T-helper 9 cell (primary cell): Measurements from ENCODE around the gene IFI6.
"Not testable (repeated sequence)": the region's sequence is repeated elsewhere in the genome, so short reads cannot be mapped to it uniquely, and the experiment has no call there.

Experiments used
- DNase-seq: peaks from one replicate; pipeline ENCODE4 v3.0.0-alpha.2; 2020
- total RNA-seq, 2 donors: gene quantifications; one replicate each; lab custom pipeline; 2026; lab: John Stamatoyannopoulos, UW

The IFI6 gene, protein sequence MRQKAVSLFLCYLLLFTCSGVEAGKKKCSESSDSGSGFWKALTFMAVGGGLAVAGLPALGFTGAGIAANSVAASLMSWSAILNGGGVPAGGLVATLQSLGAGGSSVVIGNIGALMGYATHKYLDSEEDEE
- total RNA-seq, result 9.8 to 15.4 reads per million in 2 donors

DNA sequence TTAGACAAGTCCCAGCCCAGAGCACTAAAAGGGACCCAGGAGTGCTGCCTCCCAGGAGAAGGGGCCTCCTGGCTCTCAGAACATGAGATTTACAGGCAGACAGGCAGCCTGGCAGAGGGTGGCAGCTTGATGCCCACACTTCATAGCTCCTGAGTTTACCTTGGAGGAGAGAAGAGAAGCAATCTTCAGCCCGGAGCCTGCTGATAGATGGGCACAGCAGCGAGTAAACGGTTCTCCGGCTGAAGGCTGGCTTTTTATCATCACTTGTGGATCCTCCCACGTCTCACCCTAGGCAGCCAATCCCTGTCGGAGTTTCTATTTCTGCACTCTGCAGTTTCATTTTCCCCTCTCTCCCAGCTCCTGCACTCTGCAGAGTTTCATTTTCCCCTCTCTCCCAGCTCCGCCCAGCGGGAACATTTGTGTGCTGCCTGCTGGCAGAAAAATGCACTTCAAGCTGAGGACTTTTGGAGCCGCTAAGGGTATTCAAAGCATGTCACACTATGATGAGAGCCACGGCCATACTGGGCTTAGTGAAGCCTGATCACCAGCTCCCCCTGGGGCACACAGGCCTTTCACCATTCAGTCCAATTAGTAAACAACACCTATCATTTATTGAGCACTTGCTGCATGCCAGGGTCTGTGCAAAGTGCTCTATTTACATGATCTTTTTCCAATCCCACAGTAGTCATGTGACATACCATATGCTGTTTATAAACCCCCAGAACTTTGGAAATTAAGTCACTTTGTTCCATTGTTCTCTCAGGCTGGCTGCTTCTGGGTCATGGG lies at the start of gene IFI6:
Gene IFI6 (minus strand): TSS at position 229 of the 786 bp plus-strand sequence. CDS start 2,878 bp downstream, outside the sequence.
- DNase-seq, result peak; percentile 57

DNA sequence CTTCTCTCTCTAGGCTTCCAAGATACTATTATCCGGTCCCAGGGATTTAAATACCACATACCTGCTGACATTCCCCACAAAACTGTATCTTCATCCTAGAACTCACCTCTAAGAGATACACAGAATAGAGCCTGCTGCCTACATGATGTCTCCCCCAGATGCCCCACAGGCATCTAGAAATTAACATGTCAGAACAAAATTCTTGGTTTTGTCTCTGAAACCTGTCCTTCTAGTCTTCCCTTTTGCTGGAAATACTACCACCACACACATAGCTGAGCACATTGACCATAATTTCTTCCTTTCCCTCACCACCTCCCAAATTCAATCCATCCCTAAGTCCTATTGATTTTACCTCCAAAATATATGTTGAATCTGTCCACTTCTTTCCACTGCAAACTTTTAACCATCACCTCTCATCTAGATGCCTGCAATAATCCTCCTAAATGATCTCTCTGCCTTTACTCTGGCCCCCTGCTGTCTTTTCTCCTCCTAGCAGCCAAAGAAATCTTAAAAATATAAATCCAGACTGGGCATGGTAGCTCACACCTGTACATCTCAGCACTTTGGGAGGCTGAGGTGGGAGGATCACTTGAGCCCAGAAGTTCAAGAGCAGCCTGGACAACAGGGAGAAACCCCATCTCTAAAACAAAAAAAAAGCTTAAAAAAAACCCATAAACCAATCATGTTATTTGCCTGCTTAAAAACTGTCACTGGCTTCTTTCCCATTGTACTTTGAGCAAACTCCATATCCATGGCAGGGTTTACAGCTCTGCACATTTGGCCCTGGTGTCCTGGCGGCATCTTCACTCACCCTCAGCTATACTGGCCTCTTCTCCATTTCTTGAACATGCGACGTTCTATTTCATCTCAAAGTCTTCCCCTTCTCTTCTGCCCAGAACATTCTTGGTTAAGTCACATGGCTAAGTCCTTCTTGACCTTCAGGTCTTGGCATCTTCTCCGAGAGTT lies 47.6 kb upstream of the IFI6 start:
- DNase-seq, result no peak

DNA sequence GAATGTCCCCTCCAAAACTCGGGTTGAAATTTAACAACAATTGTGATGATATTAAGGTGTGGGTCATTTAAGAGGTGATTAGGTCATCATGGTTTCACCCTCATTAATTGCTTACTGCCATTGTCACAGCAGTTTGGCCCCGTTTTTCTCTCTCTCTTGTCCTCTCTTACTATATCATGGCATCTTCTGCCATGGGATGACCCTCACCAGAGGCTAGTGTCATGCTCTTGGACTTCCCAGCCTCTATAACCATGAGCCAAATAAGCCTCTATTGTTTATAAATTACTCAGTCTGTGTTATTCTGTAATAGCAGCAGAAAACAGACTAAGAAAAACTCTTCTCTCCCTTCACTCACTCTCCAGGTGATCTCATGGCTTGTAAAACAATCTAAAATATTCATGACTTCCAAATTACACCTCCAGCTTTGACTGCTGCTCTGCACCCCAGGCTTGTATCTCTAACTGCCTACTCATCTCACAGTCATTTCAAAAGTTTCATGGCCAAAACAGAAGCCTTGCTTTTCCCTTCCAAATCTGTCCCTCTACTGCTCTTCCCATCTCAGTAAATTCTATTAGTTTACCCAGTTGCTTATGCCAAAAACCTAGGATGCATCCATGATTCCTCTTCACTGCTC lies 44.4 kb upstream of the IFI6 start:
- DNase-seq, result no peak

DNA sequence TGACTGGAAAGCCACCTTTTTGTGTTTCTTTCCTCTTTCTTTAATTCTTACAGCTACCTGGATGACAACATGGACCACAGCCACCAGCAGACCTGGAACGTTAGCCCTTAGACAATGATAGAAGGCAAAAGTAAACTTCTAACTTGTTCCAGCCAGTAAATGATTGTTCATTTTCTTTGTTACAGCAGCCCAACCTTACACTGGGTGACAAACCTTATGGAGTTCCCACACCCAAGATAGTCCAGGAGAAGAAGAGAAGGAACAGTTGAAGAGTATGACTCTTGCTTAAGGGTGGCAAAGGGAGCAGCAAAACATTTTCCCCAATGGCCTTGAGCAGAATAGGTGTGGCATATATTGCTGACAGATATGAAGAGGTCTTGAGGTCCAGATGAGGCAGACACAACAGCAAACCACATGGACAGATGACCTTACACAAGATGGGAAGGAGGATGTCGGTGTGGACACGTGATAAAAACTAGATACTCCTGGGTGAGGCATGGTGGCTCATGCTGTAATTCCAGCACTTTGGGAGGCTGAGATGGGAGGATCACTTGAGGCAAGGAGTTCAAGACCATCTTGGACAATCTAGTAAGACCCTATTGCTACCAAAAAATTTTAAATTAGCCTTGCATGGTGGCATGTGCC lies 42.0 kb upstream of the IFI6 start:
- no peak for DNase-seq

DNA sequence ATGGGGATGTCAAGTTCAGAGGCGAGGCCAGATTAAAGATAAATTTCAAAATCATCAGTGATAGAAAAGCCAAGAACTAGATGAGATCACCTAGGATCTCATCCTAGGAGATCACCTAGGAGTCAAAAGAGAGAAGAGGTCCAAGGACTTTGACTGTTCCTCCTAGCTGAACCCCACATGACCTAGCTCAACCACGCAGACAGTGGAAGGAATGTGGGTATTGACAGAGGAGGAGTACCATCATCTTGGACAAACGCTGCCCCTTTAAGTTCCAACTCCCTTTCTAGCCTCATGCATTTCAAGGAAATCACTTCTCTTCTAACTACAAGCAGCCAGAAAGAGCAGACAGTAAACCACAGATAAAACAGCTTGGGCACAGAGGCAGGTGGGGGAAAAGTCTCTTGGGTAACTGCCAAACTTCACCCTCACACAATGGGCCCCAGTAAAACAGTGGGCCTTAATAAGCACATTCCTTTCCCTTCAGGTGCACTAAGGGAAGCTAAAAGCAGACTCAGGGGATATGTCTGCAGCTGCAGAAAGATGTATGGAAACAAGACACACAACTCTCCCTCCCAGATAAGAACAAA lies 41.2 kb upstream of the IFI6 start:
- DNase-seq, result no peak

DNA sequence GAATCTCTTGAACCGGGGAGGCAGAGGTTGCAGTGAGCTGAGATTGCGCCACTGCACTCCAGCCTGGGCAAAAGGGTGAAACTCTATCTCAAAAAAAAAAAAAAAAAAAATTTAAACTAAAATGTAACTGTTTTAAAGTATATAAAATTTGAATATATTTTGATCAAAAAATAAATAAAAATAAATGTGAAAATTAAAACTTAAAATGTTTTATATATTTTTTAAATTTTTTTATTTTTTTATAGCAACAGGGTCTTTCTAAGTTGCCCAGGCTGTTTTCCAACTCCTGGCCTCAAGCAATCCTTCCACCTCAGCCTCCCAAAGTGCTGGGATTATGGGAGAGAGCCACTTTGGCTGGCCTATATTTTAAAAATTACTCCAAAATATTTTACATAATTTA lies 38.6 kb upstream of the IFI6 start:
- DNase-seq, result no peak

DNA sequence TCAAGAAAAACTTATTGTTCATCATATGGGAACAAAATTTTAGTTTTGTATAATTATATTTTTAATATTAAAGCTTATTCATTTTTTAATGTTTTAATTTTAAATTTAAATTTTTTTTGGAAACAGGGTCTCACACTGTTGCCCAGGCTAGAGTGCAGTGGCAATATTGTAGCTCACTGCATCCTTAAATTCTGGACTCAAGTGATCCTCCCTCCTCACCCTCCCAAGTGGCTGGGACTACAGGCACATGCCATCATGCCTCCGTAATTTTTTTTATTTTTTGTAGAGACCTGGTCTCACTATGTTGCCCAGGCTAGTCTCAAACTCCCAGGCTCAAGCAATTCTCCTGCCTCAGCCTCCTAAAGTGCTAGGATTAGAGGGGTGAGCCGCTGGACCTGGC lies 33.6 kb upstream of the IFI6 start:
- no peak for DNase-seq

DNA sequence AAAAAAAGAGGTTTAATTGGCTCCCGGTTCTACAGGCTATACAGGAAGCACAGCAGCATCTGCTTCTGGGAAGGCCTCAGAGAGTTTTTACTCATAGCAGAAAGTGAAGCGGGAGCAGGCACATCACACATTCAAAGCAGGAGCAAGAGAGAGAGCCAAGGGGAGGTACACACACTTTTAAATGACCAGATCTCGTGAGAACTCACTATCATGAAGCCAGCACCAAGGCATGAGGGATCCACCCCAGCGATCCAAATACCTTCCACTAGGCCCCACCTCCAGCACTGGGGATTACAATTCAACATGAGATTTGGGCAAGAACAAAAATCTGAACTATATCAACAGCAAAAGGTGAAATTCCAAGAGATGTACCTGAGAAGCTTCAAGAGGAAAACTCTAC lies 33.0 kb upstream of the IFI6 start:
- no peak for DNase-seq

DNA sequence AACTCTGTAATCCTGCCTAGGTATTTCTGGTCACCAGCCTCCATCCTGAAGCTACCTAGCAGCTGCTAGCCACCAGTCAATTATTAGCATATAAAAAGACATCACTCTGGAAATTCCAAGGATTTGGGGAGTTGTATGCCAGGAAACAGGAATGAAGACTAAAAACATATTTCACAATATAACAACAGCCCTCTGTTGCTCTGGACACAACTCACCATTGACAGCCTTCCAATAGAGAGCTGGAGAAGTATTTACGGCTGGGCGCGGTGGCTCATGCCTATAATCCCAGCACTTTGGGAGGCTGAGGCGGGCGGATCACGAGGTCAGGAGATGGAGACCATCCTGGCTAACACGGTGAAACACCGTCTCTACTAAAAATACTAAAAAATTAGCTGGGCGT lies 24.8 kb upstream of the IFI6 start:
- not testable (repeated sequence) for DNase-seq

DNA sequence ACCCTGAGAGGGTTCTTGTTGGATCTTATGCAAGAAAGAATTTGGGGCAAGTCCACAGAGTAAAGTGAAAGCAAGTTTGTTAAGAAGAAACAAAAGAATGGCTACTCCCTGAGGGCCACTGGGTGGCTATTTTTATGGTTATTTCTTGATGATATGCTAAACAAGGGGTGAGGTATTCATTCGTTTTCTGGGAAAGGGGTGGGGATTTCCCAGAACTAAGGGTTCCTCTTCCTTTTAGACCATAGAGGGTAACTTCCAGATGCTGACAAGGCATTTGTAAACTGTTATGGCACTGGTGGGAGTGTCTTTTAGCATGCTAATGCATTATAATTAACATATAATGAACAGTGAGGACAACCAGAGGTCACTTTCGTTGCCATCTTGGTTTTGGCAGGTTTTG lies 18.2 kb upstream of the IFI6 start:
- no peak for DNase-seq

DNA sequence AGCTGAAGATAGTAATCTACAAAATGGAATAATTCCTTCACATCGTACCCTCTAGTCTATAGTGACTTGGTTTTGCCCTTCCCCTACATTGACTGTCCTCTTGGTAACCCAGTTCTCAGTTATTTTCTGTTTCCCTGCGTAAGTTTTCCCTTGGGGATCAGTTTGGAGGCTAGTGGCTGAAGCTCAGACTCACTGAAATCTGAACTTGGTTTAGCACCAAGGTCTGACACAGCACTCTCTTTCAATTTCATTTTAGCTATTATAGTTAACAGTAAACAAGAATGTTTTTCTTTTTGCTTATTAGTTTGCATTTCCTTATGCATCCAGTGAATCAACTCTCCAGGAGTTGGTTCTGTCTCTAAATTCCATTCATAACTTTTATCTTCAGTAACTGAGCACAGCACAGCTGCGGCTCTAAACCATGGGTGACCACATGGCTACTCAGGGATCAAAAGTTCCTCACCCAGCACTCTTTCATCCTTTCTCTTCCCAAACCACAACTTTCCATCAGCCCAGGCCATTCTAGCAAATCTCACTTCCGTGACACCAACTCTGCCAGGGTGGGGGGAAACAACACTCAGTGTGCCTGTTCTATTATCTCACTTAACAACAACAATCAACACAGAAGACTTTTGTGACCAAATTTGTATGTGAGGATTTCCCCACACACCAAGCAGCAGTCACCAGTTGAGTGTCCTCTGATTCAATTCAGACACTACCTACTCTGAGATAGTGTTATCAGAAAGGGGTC lies 17.6 kb upstream of the IFI6 start:
- no peak for DNase-seq

DNA sequence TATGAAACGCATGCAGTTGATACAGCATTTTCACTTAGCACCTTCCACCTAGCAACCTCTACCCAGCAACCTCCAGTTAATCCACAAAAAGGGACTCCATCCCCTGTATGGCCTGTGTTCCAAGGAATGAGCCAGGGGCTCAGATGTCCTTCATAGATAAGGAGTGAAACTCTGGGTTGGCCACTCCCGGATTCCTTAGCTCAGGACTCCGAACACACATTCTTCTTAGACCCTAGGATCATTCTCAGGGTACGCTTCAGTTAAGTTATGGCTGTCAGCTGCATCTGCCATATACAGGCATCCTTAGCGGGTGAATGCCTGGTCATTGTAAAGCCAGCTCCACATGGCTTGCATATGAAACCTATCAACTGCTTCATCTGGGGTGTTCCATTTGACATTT lies 15.9 kb upstream of the IFI6 start:
- no peak for DNase-seq

DNA sequence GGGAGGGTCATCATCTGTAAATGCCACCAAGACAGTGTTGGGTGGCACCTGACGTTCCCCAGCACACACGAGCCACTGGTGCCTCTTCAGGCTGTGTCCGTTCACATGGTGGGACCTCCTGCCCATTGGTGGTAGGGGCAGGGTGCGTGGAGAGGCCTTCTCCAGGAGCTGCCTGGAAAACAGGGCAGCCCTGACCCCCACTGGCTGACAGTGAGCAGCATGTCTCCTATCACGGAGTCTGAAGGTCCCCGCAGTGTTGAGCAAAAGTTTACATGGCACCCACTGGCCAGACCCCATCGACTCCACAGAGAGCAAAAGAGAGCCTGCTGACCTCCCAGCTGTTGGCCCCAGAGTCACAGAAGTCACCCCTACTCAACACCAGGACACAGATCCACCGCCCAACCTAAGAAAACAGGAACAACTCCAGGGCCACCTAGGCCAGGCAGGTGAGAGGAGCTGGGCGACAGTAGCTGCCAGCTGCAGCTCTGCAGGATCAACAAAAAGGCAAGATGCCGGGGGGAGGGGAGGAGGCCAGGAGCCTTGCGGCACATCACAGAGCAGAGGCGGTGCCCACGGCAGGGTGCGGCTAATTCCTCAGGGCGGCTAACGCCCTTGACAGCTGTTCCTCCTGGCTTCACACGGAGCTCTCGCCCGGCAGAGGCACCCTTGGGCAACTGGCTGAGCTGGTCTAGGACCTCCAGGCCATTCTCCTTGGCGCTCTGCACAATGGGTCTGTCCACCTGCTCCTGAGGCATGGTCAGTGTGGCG lies 14.4 kb upstream of the IFI6 start:
- no peak for DNase-seq

DNA sequence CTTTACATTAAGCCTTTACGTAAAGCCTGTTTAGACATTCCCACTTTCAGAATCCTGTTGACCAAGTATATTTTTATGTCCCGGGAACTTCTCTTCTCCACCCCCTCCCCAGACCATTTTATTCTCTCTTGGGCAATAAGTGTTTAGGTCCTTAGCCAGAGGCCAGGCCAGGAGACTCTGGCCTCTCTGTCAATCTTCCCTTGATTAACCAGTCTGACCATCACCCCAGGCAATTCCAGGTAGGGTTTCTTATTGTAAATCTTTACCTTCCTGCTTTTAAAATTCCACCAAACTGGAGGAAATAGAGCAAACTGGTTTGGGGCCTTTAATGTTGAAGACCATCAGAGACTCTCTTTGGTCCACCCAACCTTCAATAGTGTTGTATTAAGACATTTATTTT lies 12.2 kb upstream of the IFI6 start:
- DNase-seq, result no peak

DNA sequence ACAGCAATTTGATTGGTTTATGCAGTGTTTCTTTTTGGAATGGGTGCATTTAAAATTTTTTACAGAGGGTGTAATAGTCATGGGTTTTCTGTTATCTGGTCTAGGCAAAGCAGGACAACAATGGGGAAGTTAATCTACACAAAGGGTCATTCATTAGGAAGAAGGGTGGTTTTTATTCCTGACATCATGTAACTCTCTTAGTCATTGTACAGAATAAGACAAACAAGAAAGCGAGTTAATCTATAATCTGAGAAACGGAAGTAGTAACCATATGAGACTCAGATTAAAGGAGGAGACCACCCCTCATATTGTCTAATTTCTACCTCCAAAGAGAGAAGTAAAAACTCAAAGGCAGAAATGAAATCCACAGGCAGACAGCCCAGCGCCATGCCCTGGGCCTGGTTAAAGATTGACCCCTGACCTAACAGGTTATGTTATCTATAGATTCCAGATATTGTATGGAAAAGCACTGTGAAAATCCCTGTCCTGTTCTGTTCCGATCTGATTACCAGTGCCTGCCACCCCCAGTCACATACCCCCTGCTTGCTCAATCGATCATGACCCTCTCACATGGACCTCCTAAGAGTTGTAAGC lies 10.5 kb upstream of the IFI6 start:
- no peak for DNase-seq

DNA sequence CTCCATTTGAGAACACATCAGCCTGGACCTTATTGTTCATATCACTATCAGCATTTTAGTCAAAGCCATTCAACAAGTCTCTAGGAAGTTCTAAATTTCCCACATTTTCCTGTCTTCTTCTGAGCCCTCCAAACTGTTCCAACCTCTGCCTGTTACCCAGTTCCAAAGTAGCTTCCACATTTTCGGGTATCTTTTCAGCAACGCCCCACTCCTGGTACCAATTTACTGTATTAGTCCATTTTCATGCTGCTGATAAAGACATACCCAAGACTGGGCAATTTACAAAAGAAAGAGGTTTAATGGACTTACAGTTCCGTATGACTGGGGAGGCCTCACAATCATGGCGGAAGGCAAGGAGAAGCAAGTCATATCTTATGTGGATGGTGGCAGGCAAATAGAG lies 9.6 kb upstream of the IFI6 start:
- not testable (repeated sequence) for DNase-seq

DNA sequence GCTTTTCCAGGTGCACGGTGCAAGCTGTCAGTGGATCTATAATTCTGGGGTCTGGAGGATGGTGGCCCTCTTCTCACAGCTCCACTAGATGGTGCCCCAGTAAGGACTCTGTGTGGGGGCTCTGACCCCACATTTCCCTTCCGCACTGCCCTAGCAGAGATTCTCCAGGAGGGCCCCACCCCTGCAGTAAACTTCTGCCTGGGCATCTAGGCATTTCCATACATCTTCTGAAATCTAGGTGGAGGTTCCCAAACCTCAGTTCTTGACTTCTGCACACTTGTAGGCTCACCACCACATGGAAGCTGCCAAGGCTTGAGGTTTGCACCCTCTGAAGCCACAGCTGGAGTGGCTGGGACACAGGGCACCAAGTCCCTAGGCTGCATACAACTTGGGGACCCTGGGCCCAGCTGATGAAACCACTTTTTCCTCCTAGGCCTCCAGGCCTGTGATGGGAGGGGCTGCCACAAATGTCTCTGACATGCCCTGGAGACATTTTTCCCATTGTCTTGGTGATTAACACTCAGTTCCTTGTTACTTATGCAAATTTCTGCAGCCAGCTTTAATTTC lies 8.3 kb upstream of the IFI6 start:
- not testable (repeated sequence) for DNase-seq

DNA sequence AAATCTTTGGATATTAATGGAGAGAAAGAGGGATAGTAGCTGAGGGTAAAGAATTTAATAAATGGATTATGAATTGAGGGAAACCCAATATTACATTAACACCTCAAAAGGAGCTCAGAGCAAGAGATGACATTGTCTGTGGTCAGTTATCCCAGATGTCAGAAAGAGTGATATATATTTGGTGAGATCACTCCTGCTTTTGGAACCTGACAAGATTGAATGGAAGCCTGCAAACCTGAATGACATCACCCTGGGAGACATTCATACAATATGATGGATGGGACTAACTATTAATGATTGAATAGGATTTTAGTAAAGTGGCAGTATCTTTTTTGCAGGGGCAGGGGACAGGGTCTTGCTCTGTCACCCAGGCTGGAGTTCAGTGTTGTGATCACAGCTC lies 6.8 kb upstream of the IFI6 start:
- DNase-seq, result no peak

DNA sequence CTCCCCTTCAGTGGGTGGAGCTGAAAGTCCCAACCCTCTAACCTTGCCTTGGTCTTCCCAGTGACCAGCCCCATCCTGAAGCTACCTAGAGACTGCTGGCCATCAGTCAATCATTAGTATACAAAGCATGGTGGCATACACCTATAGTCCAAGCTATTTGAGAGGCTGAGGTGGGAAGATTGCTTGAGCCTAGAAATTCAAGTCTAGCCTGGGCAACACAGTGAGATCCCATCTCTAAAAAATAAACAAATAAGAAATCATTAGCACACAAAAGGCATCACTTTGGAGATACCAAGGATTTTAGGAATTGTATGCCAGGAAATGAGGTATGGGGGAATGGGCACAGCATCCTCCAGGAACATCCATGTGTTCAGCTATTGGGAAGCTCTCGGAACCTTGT lies 4.4 kb upstream of the IFI6 start:
- DNase-seq, result no peak

DNA sequence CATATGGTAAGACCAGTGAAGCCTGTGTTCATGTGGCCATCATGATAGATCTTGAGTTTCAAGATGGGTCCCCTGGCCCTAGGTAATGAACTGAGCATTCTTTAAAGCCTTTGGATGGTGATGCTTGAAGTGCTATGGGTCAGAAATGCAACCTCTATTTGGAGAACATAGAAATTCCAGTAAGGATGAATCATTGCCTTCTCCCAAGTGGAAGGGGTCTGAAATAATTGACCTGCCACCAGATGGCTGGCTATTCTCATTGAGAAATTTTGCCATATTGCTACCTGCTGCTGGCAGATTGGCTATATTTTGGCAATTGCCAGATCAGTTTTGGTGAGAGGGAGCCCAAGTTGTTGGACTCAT lies 739 bp upstream of the IFI6 start:
- no peak for DNase-seq
